IPS-15b (cell line): ENCODE results near the gene SRBD1.

Experiments used
- H3K27me3 ChIP-seq: one replicate; pipeline ENCODE4 v1.6.1; 2013; ENCODE audit warnings: low read length; ENCODE audit not compliant: control insufficient read depth, insufficient read depth
- H3K36me3 ChIP-seq: one replicate; pipeline ENCODE4 v1.6.1; 2013; ENCODE audit warnings: low read length; ENCODE audit not compliant: control insufficient read depth, insufficient read depth
- H3K4me1 ChIP-seq: one replicate; pipeline ENCODE4 v1.6.1; 2013; ENCODE audit warnings: mild to moderate bottlenecking, low read length; ENCODE audit not compliant: control insufficient read depth, insufficient read depth
- H3K4me3 ChIP-seq: one replicate; pipeline ENCODE4 v1.5.1; 2013; ENCODE audit warnings: low read depth, low read length
- H3K9ac ChIP-seq: one replicate; pipeline ENCODE4 v1.6.1; 2013; ENCODE audit warnings: low read depth, mild to moderate bottlenecking, low read length
- H3K9me3 ChIP-seq: one replicate; pipeline ENCODE4 v1.6.1; 2013; ENCODE audit warnings: mild to moderate bottlenecking, low read length; ENCODE audit not compliant: control insufficient read depth, insufficient read depth

The SRBD1 gene, protein sequence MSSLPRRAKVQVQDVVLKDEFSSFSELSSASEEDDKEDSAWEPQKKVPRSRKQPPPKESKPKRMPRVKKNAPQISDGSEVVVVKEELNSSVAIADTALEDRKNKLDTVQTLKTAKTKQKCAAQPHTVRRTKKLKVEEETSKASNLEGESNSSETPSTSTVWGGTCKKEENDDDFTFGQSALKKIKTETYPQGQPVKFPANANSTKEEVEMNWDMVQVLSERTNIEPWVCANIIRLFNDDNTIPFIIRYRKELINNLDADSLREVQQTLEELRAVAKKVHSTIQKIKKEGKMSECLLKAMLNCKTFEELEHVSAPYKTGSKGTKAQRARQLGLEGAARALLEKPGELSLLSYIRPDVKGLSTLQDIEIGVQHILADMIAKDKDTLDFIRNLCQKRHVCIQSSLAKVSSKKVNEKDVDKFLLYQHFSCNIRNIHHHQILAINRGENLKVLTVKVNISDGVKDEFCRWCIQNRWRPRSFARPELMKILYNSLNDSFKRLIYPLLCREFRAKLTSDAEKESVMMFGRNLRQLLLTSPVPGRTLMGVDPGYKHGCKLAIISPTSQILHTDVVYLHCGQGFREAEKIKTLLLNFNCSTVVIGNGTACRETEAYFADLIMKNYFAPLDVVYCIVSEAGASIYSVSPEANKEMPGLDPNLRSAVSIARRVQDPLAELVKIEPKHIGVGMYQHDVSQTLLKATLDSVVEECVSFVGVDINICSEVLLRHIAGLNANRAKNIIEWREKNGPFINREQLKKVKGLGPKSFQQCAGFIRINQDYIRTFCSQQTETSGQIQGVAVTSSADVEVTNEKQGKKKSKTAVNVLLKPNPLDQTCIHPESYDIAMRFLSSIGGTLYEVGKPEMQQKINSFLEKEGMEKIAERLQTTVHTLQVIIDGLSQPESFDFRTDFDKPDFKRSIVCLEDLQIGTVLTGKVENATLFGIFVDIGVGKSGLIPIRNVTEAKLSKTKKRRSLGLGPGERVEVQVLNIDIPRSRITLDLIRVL

DNA sequence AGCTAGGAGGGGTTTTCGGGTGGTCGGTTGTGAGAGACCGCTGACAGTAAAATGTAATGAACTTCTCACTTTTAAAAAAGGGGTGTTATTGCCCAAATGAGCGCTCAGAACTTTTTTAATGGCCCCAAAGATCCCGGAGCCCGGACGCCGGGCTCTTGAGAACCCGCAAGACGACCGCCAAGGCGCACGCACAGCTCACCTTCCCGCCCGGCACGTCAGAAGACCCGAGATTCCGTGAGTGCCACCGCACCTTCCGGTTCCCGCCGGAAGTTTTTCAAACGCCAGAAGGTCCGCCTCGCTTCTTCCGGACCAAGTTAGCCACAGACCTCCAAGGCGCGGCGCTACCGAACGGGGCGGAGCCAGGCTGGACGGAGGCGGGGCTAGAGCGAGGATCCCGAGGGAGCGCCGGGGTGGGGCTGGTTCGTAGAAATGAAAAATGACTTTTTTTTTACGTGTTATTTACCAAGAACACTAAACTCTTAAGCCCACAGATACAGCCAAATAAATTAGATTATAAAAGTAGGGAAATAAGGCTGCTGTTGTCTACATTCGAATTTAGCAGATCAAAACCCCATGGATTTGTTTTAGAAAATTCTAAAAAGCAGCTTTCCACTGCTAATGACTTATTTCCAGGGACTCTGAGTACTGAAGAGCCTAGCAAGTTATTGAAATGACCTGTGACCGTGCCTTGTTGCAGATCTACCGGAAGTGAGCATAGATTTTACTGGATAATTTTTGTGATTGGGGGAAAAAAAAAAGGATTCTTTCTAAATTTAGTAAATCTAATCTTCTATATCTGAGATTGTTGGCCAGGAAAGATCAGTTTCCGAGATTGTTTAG is at the start of gene SRBD1:
Gene SRBD1, minus strand, starts transcription at position 248 of the 840 bp plus-strand sequence. CDS start 5,826 bp downstream, outside the sequence.
- peaks cover 5% of the 10 kb centered on the region for H3K4me1 ChIP-seq
- peak within 1 kb of the TSS; percentile 91 for H3K4me3 ChIP-seq
- no peaks in the 10 kb centered on the region for H3K27me3 ChIP-seq
- peak within 1 kb of the TSS; percentile 62 for H3K9ac ChIP-seq
- H3K36me3 ChIP-seq: no peaks in the 10 kb centered on the region
- no peaks in the 10 kb centered on the region for H3K9me3 ChIP-seq

DNA sequence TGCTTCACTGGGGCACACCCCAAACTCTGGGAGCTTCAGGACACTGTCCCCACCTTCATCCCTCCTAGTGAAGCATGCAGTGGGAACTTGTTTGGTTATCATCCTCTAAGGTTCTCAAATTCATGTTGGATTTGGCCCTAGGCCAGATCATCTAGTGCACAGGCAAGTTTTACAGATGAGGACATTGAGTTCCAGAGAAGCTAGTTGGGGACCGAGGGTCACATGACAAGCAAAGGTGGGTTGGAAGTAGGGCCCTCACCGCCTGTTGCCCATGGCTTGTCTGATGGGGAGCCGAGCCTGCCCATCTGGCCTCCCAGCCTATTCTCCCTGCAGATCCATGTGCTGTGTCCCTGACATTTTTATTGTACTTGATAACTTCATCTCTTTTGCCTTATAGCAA is 43.2 kb upstream of the SRBD1 start:
- Histone ChIP-seq H3K27me3 (peaks cover 48% of the 10 kb centered on the region), H3K4me3 (no peak overlapping the region), H3K9me3 (no peaks in the 10 kb centered on the region), H3K36me3 (no peaks in the 10 kb centered on the region), H3K9ac (no peak overlapping the region), H3K4me1 (peaks cover 2% of the 10 kb centered on the region)

DNA sequence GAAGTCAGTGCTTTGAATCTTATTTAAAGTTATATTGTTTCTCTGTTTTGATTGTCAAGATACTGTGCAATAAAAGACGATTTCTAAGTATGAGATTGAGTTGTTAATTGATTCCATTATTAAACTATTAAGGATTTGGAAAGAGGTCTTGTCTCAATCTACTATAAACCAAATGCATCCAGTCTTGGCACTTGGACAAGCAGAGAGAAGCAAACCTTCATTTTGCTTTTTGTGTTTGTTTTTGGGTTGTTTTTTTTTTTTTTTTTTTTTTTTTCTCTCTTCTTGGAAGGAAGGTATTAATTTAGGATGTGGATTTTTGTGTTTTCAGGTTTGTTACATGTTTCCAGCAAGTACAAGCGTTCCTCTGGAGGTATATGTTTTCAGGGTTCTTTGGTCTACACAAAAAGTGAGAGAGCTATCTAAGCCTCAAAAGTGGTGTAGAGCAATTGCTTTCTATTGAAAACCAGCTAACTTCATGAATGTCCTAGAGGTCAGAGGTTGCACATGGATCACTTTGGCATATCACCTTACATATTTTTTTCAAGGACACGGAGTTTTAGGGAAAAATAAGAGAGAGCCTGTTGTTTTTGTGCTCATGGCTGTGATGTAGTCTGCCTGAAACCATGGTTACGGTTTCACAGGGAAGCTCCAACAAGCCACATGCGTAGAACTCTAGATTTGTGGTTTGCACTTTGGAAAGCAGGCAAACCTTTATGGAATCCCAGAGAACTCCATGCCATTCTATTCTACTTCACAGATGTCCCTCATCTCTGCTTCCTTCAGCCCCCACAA is 42.3 kb upstream of the SRBD1 start:
- no peaks in the 10 kb centered on the region for H3K9me3 ChIP-seq
- H3K36me3 ChIP-seq: no peaks in the 10 kb centered on the region
- H3K4me3 ChIP-seq: no peak overlapping the region
- H3K27me3 ChIP-seq: peaks cover 58% of the 10 kb centered on the region
- no peak overlapping the region for H3K9ac ChIP-seq
- peaks cover 2% of the 10 kb centered on the region for H3K4me1 ChIP-seq

DNA sequence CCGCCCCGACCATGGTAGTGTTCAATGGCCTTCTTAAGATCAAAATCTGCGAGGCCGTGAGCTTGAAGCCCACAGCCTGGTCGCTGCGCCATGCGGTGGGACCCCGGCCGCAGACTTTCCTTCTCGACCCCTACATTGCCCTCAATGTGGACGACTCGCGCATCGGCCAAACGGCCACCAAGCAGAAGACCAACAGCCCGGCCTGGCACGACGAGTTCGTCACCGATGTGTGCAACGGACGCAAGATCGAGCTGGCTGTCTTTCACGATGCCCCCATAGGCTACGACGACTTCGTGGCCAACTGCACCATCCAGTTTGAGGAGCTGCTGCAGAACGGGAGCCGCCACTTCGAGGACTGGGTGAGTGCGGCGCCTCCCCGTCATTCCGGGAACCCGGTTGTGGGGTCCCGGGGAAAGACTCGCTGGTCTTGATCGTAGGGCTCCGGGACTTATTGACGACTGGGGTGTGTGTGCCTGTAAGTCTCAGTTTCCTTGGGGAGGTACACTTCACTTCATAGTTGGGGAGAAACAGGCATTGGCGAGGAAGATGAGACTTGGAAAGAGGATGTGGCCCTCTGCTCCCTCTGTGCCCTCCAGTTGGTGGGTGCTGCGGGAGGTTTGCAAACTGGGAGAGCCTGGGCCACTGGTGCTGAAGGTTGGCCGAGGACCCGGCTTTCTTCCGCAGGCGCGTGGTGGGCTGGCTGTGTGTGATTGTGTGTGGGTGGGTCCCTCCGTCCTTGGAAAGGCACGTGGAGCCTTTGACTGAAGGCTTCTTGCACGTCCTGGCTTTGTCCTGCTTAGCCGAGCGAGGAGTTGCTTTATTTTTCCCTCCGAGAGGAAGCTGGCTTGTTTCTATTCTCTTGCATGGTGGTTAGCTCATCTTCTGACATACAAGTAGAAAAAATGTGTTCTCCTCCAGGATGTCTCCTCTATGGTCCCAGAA is 41.3 kb upstream of the SRBD1 start:
- H3K27me3 ChIP-seq: peaks cover 67% of the 10 kb centered on the region
- no peaks in the 10 kb centered on the region for H3K9me3 ChIP-seq
- peaks cover 2% of the 10 kb centered on the region for H3K4me1 ChIP-seq
- H3K36me3 ChIP-seq: no peaks in the 10 kb centered on the region
- H3K9ac ChIP-seq: no peak overlapping the region
- peak overlapping the region; percentile 55 for H3K4me3 ChIP-seq

DNA sequence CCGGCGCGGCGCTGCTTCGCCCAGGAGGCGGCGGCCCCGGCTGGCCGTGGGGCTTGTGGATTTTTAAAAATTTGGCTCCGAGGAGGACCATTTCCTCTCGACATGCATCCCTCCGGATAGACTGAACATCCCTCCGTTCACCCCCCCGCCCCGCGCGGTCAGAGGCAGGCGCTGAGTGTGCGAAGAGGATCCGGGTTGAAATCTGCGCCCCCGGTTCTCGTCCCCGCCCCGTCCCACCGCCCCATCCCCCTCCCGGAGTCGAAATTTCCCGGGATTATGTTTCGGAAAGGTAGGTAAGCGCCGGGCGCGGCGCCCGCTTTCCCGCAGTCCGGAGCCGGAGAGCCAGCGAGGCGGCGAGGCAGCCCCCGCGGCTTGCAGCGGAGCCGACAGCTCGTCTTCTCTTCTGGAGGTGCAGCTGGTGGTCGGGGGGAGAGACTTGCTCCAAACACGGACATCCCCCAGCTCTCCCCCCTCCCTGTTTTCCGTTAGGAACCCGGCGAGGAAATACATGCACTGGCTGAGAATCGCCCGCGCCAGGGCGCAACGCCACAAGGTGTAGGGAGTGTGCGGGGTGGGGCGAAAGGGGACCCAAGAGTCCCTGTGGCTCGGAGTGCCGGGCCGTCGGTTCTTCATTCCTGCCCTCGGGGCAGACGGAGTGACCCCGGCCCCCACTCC is 40.5 kb upstream of the SRBD1 start, which contains the start of gene PRKCE:
Gene PRKCE, plus strand, starts transcription at position 261 of the 675 bp plus-strand sequence.
- Histone ChIP-seq H3K4me1 (peaks cover 2% of the 10 kb centered on the region), H3K27me3 (peaks cover 75% of the 10 kb centered on the region), H3K9me3 (no peaks in the 10 kb centered on the region), H3K9ac (no peak within 1 kb of the TSS), H3K4me3 (peak within 1 kb of the TSS; percentile 55), H3K36me3 (no peaks in the 10 kb centered on the region)

DNA sequence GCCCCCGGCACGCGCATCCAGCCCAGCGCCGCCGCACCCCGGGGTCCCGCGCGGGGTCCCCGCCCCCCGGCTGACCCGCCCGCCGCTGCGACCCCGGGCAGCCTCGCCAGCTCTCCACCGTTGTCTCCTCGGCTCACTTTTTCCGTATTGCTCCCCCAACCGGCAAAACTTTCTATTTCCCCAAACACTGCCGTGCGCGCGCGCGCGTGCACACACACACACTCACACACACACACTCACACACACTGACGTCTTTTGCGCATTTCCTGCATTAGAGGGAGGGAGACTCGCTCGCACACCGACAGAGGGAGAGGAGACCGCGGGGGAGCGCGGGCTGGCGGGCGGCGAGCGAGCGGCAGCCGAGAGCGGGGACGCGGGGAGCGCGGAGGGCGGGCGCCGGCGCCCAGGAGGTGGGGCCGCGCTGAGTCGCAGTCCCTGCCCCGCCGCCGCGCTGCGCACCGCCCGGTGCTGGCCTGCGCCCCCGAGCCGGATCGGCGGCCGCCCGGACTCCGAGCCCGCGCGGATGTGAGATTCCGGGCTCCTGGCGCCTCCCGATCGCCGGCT is 39.9 kb upstream of the SRBD1 start:
- no peak overlapping the region for H3K9ac ChIP-seq
- H3K36me3 ChIP-seq: no peaks in the 10 kb centered on the region
- peaks cover 2% of the 10 kb centered on the region for H3K4me1 ChIP-seq
- H3K27me3 ChIP-seq: peaks cover 81% of the 10 kb centered on the region
- peak overlapping the region; percentile 55 for H3K4me3 ChIP-seq
- no peaks in the 10 kb centered on the region for H3K9me3 ChIP-seq

DNA sequence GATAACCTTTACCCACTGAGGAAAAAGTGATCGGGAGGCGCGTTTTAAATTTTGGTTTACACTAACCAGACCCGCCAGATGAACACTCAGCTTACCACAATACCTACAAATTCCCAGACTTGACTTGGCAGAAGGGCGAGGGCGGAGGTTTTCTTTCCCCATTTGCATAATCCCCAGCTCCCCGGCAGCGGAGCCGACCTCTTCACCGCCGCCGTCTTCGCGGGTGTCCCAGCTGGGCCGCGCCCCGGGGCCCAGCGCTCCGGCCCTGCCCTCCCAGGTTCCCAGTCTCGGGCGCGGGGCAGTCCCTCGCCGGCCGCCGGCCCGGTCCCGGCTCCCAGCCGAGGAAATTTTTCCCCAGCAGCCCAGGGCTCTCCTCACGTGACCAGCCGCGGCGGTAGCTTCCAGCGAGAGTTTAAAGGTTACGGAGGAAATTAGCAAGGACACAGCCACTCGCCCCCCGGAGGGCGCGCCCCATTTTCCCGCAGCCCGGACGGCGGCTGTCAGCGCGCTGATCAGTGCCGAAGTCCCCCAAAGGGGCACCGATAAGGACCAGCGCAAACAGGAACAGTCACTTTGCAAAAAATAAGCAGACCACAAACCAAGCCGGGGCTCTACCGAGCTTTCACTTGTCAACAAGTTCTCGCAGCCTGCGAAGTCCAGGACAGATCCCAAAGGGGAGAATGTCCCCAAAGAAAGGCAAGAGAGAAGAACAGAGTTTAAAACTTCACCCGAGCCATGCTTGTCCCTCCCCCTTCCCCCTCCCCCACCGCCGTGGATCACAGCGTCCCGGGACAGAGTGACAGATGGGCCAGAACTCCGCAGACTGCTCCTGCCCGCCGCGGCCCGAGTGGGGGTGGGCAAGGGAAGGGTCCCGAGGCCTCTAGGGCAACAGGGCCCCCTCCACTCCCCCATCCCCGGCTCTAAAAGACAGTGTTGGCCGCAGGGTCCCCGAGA is 39.1 kb upstream of the SRBD1 start:
- Histone ChIP-seq H3K9ac (no peak overlapping the region), H3K36me3 (no peaks in the 10 kb centered on the region)

DNA sequence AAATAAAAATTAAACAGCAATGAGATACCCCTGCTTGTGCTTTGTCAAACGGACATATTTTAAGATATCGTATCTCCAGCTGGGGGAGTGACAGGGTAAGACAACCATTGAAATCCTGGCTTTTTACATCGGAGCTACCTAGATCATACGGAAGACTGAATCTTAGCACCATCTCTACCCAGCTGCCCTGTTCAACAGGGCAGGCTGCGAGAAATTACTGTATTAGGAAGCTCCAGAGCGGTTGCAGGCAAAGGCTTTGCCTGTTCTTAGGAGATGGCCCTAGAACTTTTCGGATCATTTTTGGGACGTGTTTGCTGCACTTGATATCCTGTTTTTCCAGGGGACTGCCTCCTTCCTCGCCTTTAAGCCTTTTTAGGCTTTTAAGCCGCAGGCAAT is 38.4 kb upstream of the SRBD1 start:
- H3K9me3 ChIP-seq: no peaks in the 10 kb centered on the region
- H3K4me3 ChIP-seq: peak overlapping the region; percentile 55
- no peaks in the 10 kb centered on the region for H3K36me3 ChIP-seq
- no peak overlapping the region for H3K9ac ChIP-seq
- H3K4me1 ChIP-seq: peaks cover 2% of the 10 kb centered on the region
- H3K27me3 ChIP-seq: peaks cover 82% of the 10 kb centered on the region

More for the DNA sequence above, 39.1 kb upstream of the SRBD1 start:
- H3K27me3 ChIP-seq: peaks cover 82% of the 10 kb centered on the region
- H3K4me3 ChIP-seq: peak overlapping the region; percentile 55
- peaks cover 2% of the 10 kb centered on the region for H3K4me1 ChIP-seq
- H3K9me3 ChIP-seq: no peaks in the 10 kb centered on the region

DNA sequence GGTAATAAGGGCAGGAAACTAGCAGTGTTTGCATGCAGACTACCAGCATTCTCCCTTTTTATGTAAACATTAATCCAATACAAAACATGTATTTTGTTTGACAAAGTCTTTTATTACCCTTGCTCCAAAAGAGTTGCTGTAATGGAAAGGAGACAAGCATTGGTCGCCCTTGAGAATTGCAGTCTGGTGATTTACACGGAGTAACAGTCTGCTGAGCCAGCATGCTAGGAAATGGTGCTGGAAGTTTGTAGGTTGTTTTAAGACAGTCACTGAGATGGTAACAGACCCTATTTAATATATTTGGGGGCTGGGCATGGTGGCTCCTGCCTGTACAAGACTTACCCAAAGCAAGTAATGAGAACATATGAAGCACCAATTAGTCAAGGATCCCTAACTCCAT is 37.6 kb upstream of the SRBD1 start:
- H3K4me3 ChIP-seq: no peak overlapping the region
- no peak overlapping the region for H3K9ac ChIP-seq
- peaks cover 81% of the 10 kb centered on the region for H3K27me3 ChIP-seq
- no peaks in the 10 kb centered on the region for H3K36me3 ChIP-seq
- no peaks in the 10 kb centered on the region for H3K9me3 ChIP-seq
- H3K4me1 ChIP-seq: peaks cover 2% of the 10 kb centered on the region
